Activated CD8-positive, alpha-beta memory T cell treated with anti-CD3 and anti-CD28 coated beads for 36 hours (primary cell): ENCODE data around the gene PDE3B. TPM values are rescaled to one million over a fixed set of nuclear protein-coding genes. Genes with fewer than 3 reads are reported as not detected.
"Not testable (repeated sequence)": the region's sequence is repeated elsewhere in the genome, so short reads cannot be mapped to it uniquely, and the experiment has no call there.

Source experiments
- CTCF ChIA-PET: fragments of 350-600 bp; sonication (Branson Sonifier 250); formaldehyde crosslinking; loops from one replicate; lab custom pipeline; 2021; ENCODE audit warnings: antibody characterized with exemption; lab: Charles Lee
- POLR2A ChIA-PET: fragments of 350-600 bp; sonication (Branson Sonifier 250); formaldehyde crosslinking; loops from one replicate; lab custom pipeline; 2021; ENCODE audit warnings: antibody characterized with exemption; lab: Charles Lee
- total RNA-seq, 2 experiments: library from RNA; stranded (reverse); gene quantifications; one replicate each; pipeline ENCODE4 v1.2.3, GENCODE V29; 2021

Gene PDE3B
- total RNA-seq, 2 experiments from 2014 or later = 38.7 to 39.1 TPM

- ChIA-PET POLR2A (no interaction called here), CTCF (no interaction called here)
These were observed 25.2 kb downstream of the PDE3B start for GRCh38 chr11:14668731-14669301.

DNA sequence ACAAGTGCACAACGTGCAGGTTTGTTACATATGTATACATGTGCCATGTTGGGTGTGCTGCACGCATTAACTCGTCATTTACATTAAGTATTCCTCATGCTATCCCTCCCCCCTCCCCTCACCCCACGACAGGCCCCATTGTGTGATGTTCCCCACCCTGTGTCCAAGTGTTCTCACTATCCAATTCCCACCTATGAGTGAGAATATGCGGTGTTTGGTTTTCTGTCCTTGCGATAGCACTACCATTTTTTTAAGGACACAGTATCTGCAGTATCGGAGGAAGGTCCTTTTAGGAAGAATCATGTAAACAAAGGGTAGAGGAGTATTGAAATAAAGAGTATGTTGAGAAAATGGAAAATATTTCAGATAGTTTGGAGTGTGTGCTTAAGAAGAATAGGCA, 25.9 kb downstream of the PDE3B start:
- ChIA-PET POLR2A (no interaction called here), CTCF (no interaction called here)

DNA sequence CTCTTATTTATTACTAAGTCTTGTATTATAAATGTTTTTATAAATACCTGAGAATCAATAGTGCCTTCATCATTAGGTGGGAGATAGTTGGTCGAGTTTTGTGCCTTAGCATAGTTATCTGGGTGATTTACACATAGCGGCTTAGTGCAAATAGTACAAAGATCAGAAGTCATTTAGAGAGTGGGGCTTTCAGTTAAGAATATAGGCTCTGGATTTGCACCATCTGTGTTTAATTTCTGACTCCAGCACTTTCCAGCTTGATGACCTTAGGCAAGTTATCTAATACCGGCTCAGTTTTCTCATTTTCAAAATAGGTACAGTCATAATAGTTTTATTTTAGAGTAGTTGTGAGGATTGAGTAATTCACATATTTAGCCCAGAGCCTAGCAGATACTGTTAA, 26.4 kb downstream of the PDE3B start:
- POLR2A ChIA-PET = no interaction called here

GRCh38 chr11:14672635-14673034, 29.0 kb downstream of the PDE3B start:
- ChIA-PET POLR2A (no interaction called here), CTCF (interaction anchor here (1.1 kb wide), 1 partner anchor 235 kb away, joined by 4 read pairs; no protein-coding TSS in a partner anchor)

More for the DNA sequence above, 26.4 kb downstream of the PDE3B start:
- CTCF ChIA-PET = no interaction called here

DNA sequence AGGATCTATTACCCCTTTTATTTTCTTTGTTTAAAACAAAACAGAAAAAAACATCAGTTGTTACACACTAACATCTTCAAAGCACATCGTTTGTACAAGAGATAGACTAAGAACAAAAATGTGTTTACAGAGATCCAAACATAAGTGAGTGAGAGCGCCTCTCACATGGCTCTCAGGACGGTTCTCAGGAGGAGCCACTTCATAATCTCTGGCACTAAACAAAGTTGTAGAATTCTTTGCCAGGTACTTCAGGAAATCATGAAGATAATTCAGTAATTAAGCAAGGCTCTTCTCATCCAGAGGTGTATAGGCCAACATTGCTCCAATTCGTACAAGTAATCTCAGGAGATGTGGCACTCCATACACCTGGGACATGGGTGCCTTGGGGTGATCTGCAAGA, 29.8 kb downstream of the PDE3B start:
- ChIA-PET POLR2A (no interaction called here), CTCF (no interaction called here)

GRCh38 chr11:14673824-14674405, 30.3 kb downstream of the PDE3B start:
- CTCF ChIA-PET = no interaction called here
- POLR2A ChIA-PET = no interaction called here

DNA sequence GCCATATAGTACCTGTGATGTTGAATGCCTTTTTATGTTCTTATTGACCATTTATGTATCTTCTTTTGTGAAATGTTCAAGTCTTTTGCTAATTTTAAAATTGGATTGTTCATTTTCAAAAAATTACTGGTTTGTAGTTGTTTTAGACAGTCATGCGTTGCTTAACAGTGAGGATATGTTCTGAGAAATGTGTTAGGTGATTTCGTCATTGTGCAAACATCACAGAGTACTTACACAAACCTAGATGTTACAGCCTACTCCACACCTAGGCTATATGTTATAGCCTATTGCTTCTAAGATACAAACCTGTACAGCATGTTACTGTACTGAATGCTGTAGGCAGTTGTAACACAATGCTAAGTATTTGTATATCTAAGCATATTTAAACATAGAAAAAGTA, 32.5 kb downstream of the PDE3B start:
- CTCF ChIA-PET = no interaction called here
- POLR2A ChIA-PET = no interaction called here

DNA sequence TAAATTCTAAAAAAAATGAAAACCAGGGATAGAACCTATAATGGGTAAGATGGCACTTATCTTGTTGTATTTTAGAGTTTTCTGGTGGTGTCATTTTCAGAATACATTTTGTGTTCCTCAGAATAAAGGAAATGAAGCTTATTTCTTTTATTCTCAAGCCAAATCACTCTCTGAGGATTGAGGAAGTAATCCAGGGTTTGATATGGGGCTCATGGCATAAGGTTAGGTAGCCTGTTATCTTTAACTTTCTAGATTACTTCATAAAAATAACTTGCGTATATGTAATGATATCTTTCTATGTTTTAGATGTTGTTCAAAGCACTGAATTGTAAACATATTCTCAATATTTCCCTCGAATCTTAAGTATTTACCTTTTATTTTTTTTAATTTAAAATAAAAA, 33.5 kb downstream of the PDE3B start:
- POLR2A ChIA-PET = interaction anchor here (0.6 kb wide), 1 partner anchor 17 kb away, joined by 4 read pairs; no protein-coding TSS in a partner anchor
- CTCF ChIA-PET = no interaction called here

- CTCF ChIA-PET = no interaction called here
- POLR2A ChIA-PET = no interaction called here
These were observed 34.7 kb downstream of the PDE3B start for GRCh38 chr11:14678350-14678749.

- ChIA-PET CTCF (no interaction called here), POLR2A (no interaction called here)
These were observed 36.1 kb downstream of the PDE3B start for GRCh38 chr11:14679662-14680061.

DNA sequence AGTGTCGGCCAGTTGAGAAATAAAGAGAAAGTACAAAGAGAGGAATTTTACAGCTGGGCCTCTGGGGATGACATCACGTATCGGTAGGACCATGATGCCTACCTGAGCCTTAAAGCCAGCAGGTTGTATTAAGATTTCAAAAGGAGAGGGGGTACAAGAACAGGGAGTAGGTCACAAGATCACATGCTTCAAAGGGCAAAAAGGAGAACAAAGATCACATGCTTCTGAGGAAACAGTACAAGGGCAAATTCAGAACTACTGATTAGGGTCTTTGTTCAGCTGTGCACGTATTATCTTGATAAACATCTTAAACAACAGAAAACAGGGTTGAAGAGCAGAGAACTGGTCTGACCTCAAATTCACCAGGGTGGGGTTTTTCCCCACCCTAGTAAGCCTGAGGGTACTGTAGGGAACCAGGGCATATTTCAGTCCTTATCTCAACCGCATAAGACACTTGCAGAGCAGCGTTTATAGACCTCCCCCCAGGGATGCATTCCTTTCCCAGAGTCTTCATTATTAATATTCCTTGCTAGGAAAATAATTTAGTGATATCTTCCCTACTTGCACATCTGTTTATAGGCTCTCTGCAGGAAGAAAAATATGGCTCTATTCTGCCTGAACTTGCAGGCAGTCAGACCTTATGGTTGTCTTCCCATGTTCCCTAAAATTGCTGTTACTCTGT, 40.8 kb downstream of the PDE3B start:
- POLR2A ChIA-PET, CTCF ChIA-PET: not testable (repeated sequence)

DNA sequence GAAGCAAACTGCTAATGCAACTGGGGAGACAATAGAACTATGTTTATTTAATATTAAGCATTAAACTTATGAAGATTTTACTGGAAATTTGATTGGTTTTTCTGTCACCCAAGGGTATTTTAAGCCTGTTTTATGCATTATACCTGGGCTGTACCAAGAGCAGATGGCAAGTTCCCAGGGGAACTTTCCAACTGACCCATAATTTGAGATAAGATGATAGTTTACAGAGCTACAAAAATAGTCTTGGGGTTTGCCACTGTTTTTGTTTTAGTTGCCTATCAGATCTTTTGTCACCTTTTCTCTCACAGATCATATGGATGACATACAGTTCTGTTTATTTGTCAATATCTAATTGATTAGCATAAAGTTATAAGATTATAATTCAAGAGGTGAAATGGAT, 43.9 kb downstream of the PDE3B start:
- ChIA-PET POLR2A (no interaction called here), CTCF (no interaction called here)

DNA sequence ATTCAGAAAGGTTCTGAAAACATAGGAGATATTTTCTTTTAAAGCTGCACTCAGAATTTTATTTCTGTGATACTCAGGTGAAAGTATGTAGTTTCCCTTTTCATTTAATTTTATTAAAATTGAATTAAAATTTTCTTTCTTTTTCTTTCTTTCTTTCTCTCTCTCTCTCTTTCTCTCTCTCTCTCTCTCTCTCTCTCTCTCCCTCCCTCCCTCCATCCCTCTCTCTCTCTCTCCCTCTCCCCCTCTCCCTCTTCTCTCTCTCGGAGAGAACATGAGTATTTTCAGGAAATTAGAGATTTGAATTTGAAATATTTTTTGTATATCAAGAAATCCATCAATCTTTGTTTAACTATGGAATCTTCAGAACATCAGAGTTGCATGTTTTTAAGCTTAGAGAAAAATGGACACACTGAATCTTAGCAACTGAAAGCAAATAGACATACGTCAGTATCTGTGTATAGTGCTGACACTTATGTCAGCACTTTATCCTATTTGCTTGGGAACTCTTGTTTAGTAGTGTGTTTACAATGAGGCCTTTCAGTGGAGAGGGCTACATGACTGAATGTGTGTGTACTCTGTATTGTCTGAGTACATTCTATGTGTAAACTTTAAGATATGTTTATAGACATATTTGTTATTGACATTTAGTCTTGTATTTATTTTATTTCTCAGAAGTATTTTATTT, 44.5 kb downstream of the PDE3B start:
- POLR2A ChIA-PET = no interaction called here
- CTCF ChIA-PET = no interaction called here

DNA sequence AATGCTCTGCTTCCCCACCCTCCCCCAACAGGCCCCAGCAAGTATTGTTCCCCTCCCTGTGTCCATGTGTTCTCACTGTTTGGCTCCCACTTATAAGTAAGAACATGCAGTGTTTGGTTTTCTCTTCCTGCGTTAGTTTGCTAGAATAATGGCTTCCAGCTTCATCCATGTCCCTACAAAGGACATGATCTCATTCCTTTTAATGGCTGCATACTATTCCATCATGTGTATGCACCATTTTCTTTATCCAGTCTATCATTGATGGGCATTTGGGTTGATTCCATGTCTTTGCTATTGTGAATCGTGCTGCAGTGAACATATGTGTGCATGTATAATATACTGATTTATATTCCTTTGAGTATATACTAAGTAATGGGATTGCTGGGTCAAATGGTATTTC, 52.1 kb downstream of the PDE3B start:
- POLR2A ChIA-PET, CTCF ChIA-PET: not testable (repeated sequence)

DNA sequence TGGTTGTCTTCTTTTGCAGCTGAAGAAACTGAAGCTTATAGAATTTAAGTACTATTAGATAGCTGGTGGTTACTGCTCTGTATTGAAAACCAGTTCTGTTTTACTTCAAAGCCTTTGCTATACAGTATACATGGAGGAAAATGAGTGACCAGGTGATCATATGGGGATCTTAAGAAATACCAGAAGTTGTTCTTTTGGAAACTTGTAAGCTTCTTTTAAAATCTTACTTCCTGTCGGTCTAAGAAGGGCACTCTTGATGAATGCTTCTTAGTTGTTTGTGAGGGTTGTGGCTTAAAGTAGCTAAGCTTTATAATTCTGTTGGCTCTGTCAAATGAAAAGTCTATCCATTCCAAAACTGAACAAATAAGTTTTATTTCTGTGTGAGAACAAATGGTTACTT, 55.2 kb downstream of the PDE3B start:
- ChIA-PET CTCF (no interaction called here), POLR2A (interaction anchor here (1.6 kb wide), 1 partner anchor 54 kb away, joined by 5 read pairs; no protein-coding TSS in a partner anchor)

DNA sequence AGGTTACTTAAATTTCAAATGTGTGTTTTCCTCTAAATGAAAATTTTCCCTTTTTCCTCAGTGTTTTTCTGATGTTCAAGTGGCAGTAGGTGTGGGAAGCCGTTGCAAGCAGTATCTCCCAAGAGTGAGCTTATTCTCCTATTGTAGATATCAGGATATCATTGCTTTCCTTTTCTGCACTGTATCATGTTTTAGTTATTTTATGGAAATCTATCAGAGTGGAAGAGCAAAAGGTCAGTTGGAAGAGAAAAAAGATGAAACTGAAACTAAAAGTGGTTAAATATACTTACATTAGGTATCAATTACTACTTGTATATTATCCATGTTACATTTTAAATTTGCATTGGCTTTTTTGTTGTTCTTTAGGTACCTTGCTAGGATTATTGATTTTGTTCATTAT, 57.0 kb downstream of the PDE3B start:
- ChIA-PET POLR2A (no interaction called here), CTCF (no interaction called here)

GRCh38 chr11:14702760-14703159, 59.2 kb downstream of the PDE3B start:
- ChIA-PET POLR2A (no interaction called here), CTCF (no interaction called here)

DNA sequence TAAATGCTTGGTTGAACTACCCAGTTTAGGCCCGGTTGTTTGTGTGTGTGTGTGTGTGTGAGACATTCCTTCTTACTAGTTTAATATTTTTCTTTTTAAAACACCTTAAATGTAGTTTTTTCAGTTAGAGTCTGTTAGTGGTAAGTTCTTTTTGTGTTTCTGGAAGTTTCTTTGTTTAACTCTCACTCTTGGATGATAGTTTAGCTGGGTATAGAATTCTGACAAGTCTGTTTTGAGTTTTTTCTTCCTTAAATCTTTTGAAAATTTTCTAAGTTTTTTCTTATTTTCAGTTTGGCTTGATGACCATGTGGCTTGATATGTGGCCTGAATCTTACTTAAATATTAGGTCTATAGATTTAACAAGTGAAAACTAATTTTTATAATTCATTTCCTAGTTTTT, 60.1 kb downstream of the PDE3B start:
- ChIA-PET CTCF (no interaction called here), POLR2A (no interaction called here)

DNA sequence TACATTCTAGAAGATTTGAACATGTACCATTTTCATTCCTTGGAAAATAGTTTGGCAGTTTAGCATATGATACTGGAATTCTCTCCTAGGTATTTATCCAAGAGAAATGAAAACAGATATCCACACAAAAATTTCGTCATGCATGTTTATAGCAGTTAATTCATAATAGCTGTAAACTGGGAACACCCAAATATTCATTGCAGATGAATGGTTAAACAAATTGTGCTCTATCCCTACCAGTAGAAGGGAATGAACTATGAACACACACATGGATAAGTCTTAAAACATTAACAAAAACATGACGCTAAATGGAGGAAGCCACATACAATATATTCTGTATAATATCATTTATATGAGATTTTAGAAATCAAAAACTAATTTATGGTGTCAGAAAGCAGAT, 61.5 kb downstream of the PDE3B start:
- CTCF ChIA-PET = no interaction called here
- POLR2A ChIA-PET = no interaction called here

DNA sequence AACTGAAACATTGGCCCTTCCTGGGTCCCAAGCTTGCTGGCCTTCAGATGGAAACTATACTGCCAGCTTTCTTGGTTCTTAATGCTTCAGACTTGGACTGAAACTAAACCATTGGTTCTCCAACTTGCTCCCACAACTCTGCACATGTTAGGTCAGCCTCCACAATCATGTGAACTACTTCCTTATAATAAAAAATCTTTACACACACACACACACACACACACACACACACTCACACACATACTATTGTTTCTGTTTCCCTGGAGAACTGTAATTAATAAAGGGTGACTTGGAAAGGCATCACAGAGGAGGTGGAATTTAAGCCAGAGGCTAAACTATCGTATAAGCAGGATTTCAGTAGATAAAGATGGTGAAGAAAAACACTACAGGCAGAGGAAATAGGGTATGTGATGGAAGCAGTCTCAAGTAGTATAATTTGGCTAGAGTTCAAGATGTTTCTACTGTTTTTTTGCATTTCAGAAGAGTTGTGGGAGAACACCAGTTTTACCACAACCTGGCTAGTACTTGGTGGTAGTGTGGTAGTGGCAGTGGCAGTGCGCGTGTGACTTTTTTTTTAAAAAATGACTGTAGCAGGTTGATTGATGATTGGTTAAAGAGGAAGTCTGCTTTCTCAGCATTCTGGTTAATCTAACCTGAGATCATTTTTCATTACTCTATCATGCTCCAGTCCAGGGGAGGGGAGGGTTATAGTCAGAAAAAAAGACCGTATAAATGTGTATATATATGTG, 70.1 kb downstream of the PDE3B start:
- CTCF ChIA-PET = no interaction called here
- POLR2A ChIA-PET = no interaction called here
